Activated CD4-positive, alpha-beta T cell treated with anti-CD3 and anti-CD28 coated beads, Interleukin-2, amount 10 ng/mL, durations not matched to agents 24 days and 14 days (primary cell): ENCODE data around the gene ADGRG3. TPM values are rescaled to one million over a fixed set of nuclear protein-coding genes. Genes with fewer than 3 reads are reported as not detected.

Experiments used
- DNase-seq: peaks from one replicate; pipeline ENCODE4 v3.0.0; 2022
- H3K27ac Mint-ChIP-seq: one replicate; pipeline ENCODE4 v1.8.0; 2022; ENCODE audit warnings: mild to moderate bottlenecking, mixed read lengths
- H3K27me3 Mint-ChIP-seq: one replicate; pipeline ENCODE4 v1.8.0; 2022; ENCODE audit warnings: mixed read lengths
- H3K36me3 Mint-ChIP-seq: one replicate; pipeline ENCODE4 v1.8.0; 2022; ENCODE audit warnings: low read depth, mild to moderate bottlenecking, mixed read lengths
- H3K4me1 Mint-ChIP-seq: one replicate; pipeline ENCODE4 v1.8.0; 2021; ENCODE audit warnings: mixed read lengths
- H3K4me3 Mint-ChIP-seq: one replicate; pipeline ENCODE4 v1.8.0; 2022; ENCODE audit warnings: mild to moderate bottlenecking, moderate library complexity, mixed read lengths
- H3K9me3 Mint-ChIP-seq: one replicate; pipeline ENCODE4 v1.8.0; 2021; ENCODE audit warnings: mixed read lengths
- intact Hi-C: fragments of 100-400 bp; cut with micrococcal nuclease; formaldehyde crosslinking; loops from one replicate; pipeline ENCODE4 v1.15.1; 2023
- total RNA-seq: library from RNA; stranded (reverse); gene quantifications from 2 replicates; pipeline ENCODE4 v1.2.3, GENCODE V29; 2022

The ADGRG3 gene
- total RNA-seq, 1 donor from 2014 or later: not detected

- Mint-ChIP-seq H3K27ac (no peak overlapping the region), H3K36me3 (no peaks in the 10 kb centered on the region), H3K4me1 (peaks cover 35% of the 10 kb centered on the region), H3K9me3 (no peaks in the 10 kb centered on the region), H3K4me3 (no peak overlapping the region), H3K27me3 (peaks cover 8% of the 10 kb centered on the region)
- DNase-seq: no peak
- intact Hi-C loops: no loop called here
These were observed 24.5 kb downstream of the ADGRG3 start for GRCh38 chr16:57692636-57693035.

DNA sequence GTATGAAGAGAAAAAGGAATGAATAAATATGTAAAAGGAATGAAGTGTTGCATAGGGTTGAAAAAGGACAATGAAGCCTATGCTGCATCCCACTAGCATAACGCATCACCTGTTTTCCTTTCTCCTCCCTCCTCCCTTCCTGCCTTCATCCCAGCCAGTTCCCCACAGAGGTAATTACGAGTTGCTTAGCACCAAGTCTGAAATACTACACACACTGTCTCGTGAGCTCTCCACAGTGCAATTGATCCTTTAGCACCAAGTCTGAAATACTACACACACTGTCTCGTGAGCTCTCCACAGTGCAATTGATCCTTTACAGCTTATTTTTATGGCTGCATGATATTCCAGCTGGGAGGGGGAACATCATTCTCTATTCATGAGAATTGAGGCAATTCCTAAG, 25.4 kb downstream of the ADGRG3 start:
- Mint-ChIP-seq H3K36me3 (no peaks in the 10 kb centered on the region), H3K27ac (no peak overlapping the region), H3K4me1 (peaks cover 32% of the 10 kb centered on the region), H3K9me3 (no peaks in the 10 kb centered on the region), H3K4me3 (no peak overlapping the region), H3K27me3 (peaks cover 8% of the 10 kb centered on the region)
- DNase-seq: no peak
- intact Hi-C loops: no loop called here

GRCh38 chr16:57694231-57694724, 26.2 kb downstream of the ADGRG3 start:
- H3K4me3 Mint-ChIP-seq: no peak overlapping the region
- DNase-seq: no peak
- no peaks in the 10 kb centered on the region for H3K36me3 Mint-ChIP-seq
- no peak overlapping the region for H3K27ac Mint-ChIP-seq
- peaks cover 8% of the 10 kb centered on the region for H3K27me3 Mint-ChIP-seq
- H3K9me3 Mint-ChIP-seq: no peaks in the 10 kb centered on the region
- intact Hi-C loops: no loop called here
- peaks cover 27% of the 10 kb centered on the region for H3K4me1 Mint-ChIP-seq

GRCh38 chr16:57694725-57695679, 26.9 kb downstream of the ADGRG3 start, which contains the start of gene DRC7:
Gene DRC7, plus strand, starts transcription at chr16:57694806. Its CDS starts 3,144 bp downstream, at chr16:57697950.
- H3K27ac Mint-ChIP-seq: peak within 1 kb of the TSS; percentile 77

DNA sequence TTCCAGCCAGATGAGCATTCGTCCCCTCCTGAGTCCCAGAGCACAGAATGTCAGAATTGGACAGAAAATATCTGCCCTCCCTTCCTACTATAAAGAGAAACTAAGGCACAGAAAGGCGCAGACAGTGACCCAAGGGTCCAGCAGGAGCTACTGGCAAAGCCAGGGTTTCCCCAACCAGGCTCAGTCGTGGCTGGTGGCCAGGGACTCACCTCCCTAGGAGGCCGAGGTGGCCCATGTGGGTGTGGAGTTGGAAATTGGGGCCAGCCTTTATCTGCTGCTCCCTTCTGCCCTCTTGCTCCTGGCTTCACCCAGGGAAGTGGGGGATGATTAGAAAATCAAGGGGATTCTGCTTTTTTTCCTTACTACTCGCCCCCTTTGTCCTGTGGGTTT, 27.6 kb downstream of the ADGRG3 start:
- DNase-seq: no peak
- H3K27ac Mint-ChIP-seq: no peak overlapping the region
- no peaks in the 10 kb centered on the region for H3K36me3 Mint-ChIP-seq
- H3K27me3 Mint-ChIP-seq: peaks cover 8% of the 10 kb centered on the region
- intact Hi-C loops: no loop called here
- H3K4me1 Mint-ChIP-seq: peaks cover 13% of the 10 kb centered on the region
- no peak overlapping the region for H3K4me3 Mint-ChIP-seq
- H3K9me3 Mint-ChIP-seq: no peaks in the 10 kb centered on the region

More at GRCh38 chr16:57694725-57695679, 26.9 kb downstream of the ADGRG3 start, which contains the start of gene DRC7:
- H3K27me3 Mint-ChIP-seq: peaks cover 8% of the 10 kb centered on the region
- H3K9me3 Mint-ChIP-seq: no peaks in the 10 kb centered on the region
- H3K4me1 Mint-ChIP-seq: peaks cover 19% of the 10 kb centered on the region
- peak within 1 kb of the TSS; percentile 75 for H3K4me3 Mint-ChIP-seq
- intact Hi-C loops: no loop called here
- H3K36me3 Mint-ChIP-seq: no peaks in the 10 kb centered on the region
- peak; percentile 75 for DNase-seq

DNA sequence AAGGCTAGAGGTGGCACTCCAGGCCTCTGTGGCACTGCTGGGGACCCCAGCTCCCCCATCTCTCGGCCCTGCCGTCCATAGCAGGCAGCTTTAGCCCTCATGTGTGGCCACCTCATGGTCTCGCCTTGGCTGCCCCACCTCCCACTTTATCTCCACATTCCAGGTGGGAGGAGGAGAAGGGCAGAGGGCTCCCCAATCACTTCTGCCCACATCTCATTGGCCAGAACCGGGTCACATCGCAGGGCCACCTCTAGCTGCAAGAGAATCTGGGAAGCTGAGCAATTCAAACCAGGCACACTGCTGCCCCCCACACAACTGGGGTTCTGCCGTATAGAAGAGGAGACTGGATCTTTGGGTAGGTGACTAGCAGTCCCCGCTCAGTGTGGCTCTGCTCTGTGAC, 28.1 kb downstream of the ADGRG3 start:
- Mint-ChIP-seq H3K4me3 (no peak overlapping the region), H3K9me3 (no peaks in the 10 kb centered on the region), H3K36me3 (no peaks in the 10 kb centered on the region), H3K4me1 (peaks cover 8% of the 10 kb centered on the region), H3K27ac (no peak overlapping the region), H3K27me3 (peaks cover 8% of the 10 kb centered on the region)
- DNase-seq: no peak
- intact Hi-C loops: no loop called here

GRCh38 chr16:57697896-57698537, 29.9 kb downstream of the ADGRG3 start:
- Mint-ChIP-seq H3K27me3 (peaks cover 2% of the 10 kb centered on the region), H3K4me1 (peaks cover 8% of the 10 kb centered on the region), H3K9me3 (no peaks in the 10 kb centered on the region), H3K4me3 (no peak overlapping the region), H3K36me3 (no peaks in the 10 kb centered on the region), H3K27ac (no peak overlapping the region)
- intact Hi-C loops: no loop called here
- DNase-seq: no peak

- intact Hi-C loops: no loop called here
- Mint-ChIP-seq H3K4me1 (peaks cover 8% of the 10 kb centered on the region), H3K27ac (no peak overlapping the region), H3K27me3 (no peaks in the 10 kb centered on the region), H3K4me3 (no peak overlapping the region), H3K9me3 (no peaks in the 10 kb centered on the region), H3K36me3 (no peaks in the 10 kb centered on the region)
- no peak for DNase-seq
These were observed 30.8 kb downstream of the ADGRG3 start for GRCh38 chr16:57698812-57699405.

DNA sequence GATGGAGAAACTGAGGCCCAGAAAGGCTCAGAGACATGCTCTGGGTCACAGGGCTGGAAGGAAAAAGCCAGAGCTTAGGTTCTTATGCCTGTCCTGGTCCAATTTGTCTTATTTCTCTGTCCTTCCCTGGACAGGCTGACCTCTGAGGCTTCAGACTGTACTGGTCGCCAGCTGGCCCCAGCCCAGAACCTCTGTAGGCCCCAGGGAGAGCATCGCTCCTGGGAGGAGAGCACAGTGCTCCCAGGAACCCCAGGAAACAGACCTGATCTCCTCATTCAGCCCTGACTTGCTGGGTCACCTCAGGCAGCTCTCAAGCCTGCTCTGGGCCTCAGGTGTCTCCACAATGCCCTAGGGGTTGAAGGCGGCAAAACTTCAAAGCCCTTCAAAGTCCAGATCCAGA, 31.4 kb downstream of the ADGRG3 start:
- DNase-seq: no peak
- Mint-ChIP-seq H3K4me1 (peaks cover 7% of the 10 kb centered on the region), H3K9me3 (no peaks in the 10 kb centered on the region), H3K27me3 (peaks cover 4% of the 10 kb centered on the region), H3K4me3 (no peak overlapping the region), H3K36me3 (no peaks in the 10 kb centered on the region), H3K27ac (no peak overlapping the region)
- intact Hi-C loops: no loop called here

- no peak overlapping the region for H3K4me3 Mint-ChIP-seq
- H3K27me3 Mint-ChIP-seq: peaks cover 4% of the 10 kb centered on the region
- no peak for DNase-seq
- H3K9me3 Mint-ChIP-seq: no peaks in the 10 kb centered on the region
- no peaks in the 10 kb centered on the region for H3K36me3 Mint-ChIP-seq
- H3K27ac Mint-ChIP-seq: no peak overlapping the region
- intact Hi-C loops: no loop called here
- H3K4me1 Mint-ChIP-seq: peaks cover 3% of the 10 kb centered on the region
These were observed 31.8 kb downstream of the ADGRG3 start for GRCh38 chr16:57699899-57700298.

DNA sequence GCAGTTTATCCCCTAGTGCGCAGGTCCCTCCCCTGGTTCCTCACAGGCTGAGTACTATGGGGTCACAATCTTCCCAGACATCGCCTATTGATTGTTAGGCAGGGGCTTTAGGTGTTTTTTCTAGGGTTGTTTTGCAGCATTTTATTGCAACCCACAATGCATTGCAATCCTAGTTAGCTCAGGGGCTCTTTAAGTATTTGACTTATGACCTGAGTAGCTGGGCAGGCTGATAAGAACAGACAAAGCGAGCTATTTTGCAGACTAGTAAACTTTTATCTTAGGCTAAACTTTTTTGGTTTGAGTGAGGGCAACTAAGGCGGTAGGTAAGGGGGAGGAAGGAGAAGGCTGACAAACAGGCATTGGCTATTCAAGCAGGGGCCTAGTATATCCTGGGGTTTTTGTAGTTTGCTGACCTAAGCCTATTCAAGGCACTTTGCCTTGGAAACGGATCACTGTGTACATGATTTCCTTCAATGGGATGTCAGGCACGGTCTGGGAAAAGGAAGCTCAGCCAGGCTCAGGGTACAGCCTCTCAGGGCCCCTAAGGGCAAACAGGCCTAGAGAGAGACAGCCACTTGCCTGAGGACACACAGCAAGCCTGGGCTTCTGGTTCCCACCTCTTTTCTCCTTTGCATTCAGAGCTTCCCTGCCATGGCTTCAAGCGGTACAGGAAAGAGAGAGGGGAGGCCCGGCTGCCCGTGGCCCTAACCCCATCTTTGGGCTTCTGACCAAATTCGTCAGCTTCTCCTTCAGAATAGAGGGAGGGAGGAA, 32.9 kb downstream of the ADGRG3 start:
- peaks cover 6% of the 10 kb centered on the region for H3K27me3 Mint-ChIP-seq
- no peak for DNase-seq
- H3K27ac Mint-ChIP-seq: no peak overlapping the region
- no peaks in the 10 kb centered on the region for H3K4me1 Mint-ChIP-seq
- H3K4me3 Mint-ChIP-seq: no peak overlapping the region
- H3K9me3 Mint-ChIP-seq: peaks cover 4% of the 10 kb centered on the region
- intact Hi-C loops: no loop called here
- no peaks in the 10 kb centered on the region for H3K36me3 Mint-ChIP-seq

GRCh38 chr16:57701759-57702371, 33.8 kb downstream of the ADGRG3 start:
- Mint-ChIP-seq H3K27me3 (peaks cover 6% of the 10 kb centered on the region), H3K4me1 (no peaks in the 10 kb centered on the region), H3K4me3 (no peak overlapping the region), H3K36me3 (no peaks in the 10 kb centered on the region), H3K9me3 (peaks cover 7% of the 10 kb centered on the region), H3K27ac (no peak overlapping the region)
- intact Hi-C loops: no loop called here
- no peak for DNase-seq

DNA sequence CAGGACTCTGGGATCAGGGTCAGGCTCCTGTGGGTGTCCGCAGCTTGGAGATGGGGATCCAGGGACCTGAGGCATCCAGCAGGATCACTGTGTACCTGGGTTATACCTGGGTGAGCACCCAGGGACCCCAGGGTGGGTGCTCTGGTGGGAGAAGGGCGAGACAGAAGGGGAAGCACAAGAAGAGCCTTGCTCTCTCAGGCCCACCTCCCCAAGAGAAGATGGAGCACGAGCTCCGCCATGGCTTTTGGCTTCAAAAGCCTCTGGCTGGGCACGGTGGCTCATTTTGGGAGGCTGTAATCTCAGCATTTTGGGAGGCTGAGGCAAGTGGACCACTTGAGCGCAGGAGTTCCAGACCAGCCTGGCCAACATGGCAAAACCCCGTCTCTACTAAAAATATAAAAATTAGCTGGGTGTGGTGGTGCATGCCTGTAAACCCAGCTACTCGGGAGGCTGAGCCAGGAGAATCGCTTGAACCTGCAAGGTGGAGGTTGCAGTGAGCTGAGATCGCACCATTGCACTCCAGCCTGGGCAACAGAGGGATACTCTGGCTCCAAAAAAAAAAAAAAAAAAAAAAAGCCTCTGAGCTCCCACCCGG, 35.4 kb downstream of the ADGRG3 start:
- Mint-ChIP-seq H3K4me1 (peaks cover 3% of the 10 kb centered on the region), H3K27me3 (peaks cover 6% of the 10 kb centered on the region), H3K27ac (no peak overlapping the region), H3K4me3 (no peak overlapping the region), H3K36me3 (no peaks in the 10 kb centered on the region), H3K9me3 (peaks cover 9% of the 10 kb centered on the region)
- intact Hi-C loops: no loop called here
- DNase-seq: no peak
